HepG2 (cell line): ENCODE measurements around the gene DDC.

Experiments used
- HCFC1 ChIP-seq: fragments of 150-350 bp; IDR thresholded peaks from 2 replicates; pipeline ENCODE4 v1.6.1; 2014; ENCODE audit warnings: low read depth, low read length
- NR3C1 ChIP-seq: sonication (generic); formaldehyde crosslinking; IDR thresholded peaks from 2 replicates; pipeline ENCODE4 v1.4.0; 2020; ENCODE audit warnings: missing genetic modification reagents
- RAD21 ChIP-seq: fragments of 450-650 bp; formaldehyde crosslinking; IDR thresholded peaks from 2 replicates; pipeline ENCODE4 v1.5.0; 2020; ENCODE audit warnings: mild to moderate bottlenecking
- SP5 ChIP-seq: IDR thresholded peaks from 2 replicates; pipeline ENCODE4 v1.6.1; 2016; ENCODE audit warnings: low read depth, borderline replicate concordance
- ZNF567 ChIP-seq: sonication (generic); formaldehyde crosslinking; IDR thresholded peaks from 2 replicates; pipeline ENCODE4 v1.8.1; 2023; ENCODE audit warnings: mild to moderate bottlenecking, missing genetic modification reagents, borderline replicate concordance
- TF ChIP-seq, protein P1 (sequence below): sonication (generic); formaldehyde crosslinking; IDR thresholded peaks from 2 replicates; pipeline ENCODE4 v1.4.0; 2020; ENCODE audit warnings: missing genetic modification reagents

DNA sequence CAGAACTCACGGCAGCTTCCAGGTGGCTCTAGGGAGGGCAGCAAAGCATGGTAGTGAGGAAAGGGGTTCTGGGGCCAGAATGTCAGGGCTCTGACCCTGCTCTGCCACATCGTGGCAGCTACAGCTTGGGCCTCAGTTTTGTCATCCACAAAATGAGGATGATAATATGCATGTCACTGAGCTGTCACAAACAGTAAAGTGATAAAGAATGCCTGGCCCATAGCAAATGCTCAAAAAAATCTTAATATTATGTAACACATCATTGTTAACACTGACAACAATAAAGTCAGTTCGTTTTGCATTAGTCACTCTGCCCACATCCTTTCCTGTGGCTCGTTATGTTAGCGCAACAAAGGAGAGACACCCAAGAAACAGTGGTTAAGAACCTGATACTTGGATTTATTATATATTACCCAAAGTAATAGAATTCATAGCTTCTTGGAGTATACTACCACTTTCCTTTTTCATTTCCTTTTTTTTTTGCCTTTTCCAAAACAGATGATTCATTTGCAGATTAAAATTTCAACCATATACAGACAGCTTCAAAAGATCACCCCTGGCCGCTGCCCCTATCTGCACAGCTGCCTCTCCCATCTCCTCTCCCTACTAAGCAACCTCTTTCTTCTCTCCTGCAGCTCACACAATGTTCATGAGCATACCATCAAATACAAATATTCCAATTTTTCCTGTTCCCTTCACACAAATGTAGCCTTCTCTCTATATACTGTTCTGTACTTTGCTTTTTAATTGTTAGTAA lies 45.5 kb upstream of the DDC start:
- no peak for TF ChIP-seq RAD21 (CRISPR knock-in tag)
- TF ChIP-seq, protein P1, sequence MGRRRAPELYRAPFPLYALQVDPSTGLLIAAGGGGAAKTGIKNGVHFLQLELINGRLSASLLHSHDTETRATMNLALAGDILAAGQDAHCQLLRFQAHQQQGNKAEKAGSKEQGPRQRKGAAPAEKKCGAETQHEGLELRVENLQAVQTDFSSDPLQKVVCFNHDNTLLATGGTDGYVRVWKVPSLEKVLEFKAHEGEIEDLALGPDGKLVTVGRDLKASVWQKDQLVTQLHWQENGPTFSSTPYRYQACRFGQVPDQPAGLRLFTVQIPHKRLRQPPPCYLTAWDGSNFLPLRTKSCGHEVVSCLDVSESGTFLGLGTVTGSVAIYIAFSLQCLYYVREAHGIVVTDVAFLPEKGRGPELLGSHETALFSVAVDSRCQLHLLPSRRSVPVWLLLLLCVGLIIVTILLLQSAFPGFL (CRISPR knock-in tag) = no peak
- no peak for TF ChIP-seq SP5 (CRISPR knock-in tag)
- no peak for TF ChIP-seq NR3C1 (CRISPR knock-in tag)
- no peak for TF ChIP-seq ZNF567 (CRISPR knock-in tag)
- no peak for TF ChIP-seq HCFC1
